Dedifferentiated amniotic fluid mesenchymal stem cell (primary cell): Measurements from ENCODE around the gene TMEM259.

Source experiments
- DNase-seq: peaks from one replicate; pipeline ENCODE4 v3.0.0-alpha.2; 2016; ENCODE audit errors: extremely low spot score

Gene TMEM259

DNA sequence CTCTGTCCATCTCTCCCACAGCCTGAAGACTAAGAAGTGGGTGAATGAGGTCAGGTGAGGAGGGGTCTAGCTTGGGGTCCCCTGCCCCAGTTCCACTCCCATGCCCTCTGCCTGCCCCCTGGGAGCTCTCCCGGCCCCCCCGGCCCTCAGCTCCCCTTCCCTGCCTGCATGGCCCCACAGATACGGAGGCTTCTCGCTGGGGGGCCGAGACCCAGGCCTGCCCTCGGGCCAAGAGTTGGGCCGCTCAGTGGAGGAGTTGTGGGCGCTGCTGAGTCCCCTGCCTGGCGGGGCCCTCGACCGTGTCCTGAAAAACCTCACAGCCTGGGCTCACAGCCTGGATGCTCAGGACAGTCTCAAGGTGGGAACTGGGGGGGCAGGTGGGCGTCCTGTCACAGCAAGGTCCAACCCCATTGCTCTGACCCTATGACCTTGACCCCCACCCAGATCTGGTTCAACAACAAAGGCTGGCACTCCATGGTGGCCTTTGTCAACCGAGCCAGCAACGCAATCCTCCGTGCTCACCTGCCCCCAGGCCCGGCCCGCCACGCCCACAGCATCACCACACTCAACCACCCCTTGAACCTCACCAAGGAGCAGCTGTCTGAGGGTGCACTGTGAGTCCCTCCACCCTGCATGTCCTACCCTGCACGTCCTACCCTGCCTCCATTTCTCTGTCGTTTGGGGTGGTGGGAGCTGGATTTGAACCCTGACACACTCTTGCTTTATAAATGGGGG, 35.1 kb upstream of the TMEM259 start:
- no peak for DNase-seq

DNA sequence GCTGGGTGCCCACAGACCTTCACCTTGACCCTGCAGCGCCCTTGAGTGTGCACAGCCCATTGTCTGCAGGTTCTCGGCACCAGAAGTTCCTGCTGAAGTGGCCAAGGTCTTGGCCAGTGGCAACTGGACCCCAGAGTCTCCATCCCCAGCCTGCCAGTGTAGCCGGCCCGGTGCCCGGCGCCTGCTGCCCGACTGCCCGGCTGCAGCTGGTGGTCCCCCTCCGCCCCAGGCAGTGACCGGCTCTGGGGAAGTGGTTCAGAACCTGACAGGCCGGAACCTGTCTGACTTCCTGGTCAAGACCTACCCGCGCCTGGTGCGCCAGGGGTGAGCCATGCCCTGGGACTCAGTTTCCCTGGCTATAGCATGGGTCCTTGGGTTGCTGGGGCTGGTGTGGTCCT, 34.1 kb upstream of the TMEM259 start:
- no peak for DNase-seq

DNA sequence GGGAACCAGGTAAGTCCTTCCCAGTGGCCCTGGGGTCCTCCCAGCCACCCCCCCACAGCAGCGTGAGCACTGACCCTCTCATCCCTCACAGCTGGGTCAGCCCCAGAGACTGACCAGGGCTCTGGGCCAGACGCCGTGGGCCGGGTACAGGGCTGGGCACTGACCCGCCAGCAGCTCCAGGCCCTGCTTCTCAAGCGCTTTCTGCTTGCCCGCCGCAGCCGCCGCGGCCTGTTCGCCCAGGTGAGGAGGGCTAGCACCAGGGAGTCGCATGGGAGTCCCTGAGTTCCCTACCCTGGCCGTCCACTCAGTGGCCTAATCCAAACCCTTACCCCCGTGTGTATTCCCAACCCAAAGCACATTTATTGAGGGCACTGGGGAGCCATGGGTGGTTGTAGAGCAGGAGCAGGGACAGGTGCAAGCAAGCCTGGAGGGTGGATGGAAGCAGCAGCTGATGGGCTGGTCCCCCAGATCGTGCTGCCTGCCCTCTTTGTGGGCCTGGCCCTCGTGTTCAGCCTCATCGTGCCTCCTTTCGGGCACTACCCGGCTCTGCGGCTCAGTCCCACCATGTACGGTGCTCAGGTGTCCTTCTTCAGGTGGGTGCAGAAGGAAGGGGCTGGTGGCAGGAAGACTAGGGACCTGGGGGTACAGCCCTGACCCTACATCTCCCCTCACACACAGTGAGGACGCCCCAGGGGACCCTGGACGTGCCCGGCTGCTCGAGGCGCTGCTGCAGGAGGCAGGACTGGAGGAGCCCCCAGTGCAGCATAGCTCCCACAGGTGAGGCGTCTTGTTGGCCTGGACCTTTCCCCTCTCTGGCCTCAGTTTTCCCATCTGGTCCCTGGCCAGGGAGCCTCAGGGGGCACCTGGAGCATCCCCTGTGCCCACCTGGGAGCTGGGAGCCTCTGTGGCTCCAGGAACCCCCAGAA, 33.4 kb upstream of the TMEM259 start:
- DNase-seq, result no peak

DNA sequence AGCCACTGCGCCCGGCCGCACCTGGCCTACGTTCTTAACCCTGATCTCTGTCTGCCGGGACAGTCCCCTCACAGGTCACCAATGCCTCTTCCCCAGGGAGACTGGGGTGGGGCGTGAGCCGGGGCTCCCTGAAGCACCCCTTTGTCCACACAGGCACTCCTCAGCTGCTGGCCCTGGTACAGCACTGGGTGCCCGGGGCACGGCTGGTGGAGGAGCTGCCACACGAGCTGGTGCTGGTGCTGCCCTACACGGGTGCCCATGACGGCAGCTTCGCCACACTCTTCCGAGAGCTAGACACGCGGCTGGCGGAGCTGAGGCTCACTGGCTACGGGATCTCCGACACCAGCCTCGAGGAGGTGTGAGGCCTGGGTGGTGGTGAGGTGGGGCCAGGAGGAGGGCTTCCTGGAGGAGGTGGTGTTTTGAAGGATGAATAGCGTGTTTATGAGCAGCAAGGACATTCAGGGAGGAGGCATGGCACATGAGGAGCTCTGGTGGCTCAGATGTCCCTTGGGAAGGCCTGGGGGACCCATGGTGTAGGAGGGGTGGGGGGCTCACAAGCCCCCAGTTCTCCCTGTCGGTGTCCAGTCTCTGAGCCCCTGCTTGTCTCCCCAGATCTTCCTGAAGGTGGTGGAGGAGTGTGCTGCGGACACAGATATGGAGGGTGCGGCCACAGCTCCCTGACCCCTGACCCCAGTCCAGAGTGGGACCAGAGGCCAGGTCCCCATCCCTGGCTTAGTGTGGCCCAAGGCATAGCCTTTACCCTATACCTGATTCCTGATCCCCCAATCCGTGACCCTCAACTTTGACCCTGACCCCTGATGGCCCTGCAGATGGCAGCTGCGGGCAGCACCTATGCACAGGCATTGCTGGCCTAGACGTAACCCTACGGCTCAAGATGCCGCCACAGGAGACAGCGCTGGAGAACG, 32.5 kb upstream of the TMEM259 start:
- no peak for DNase-seq

DNA sequence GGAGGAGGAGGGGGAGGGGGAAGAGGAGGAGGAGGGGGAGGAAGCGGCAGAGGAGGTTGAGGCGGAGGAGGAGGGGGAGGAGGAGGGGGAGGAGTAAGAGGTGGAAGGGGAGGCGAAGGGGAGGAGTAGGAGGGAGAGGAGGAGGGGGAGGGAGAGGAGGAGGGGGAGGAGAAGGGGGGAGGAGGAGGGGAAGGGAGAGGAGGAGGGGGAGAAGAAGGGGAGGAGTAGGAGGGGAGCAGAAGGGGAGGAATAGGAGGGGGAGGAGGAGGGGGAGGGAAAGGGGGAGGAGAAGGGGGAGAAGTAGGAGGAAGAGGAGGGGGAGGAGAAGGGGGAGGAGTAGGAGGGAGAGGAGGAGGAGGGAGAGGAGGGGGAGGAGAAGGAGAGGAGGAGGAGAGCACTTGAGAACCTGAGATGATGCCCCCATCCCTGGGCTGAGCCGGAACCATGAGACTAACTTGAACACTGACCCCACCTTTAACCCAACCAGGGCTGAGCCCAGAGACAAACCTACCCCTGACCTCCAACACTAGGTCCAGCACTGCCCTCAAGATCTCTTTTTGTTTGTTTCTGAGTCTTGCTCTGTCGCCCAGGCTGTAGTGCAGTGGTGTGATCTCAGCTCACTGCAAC, 31.5 kb upstream of the TMEM259 start:
- no peak for DNase-seq

- no peak for DNase-seq
Observed at GRCh38 chr19:1051791-1052190, 30.9 kb upstream of the TMEM259 start.

DNA sequence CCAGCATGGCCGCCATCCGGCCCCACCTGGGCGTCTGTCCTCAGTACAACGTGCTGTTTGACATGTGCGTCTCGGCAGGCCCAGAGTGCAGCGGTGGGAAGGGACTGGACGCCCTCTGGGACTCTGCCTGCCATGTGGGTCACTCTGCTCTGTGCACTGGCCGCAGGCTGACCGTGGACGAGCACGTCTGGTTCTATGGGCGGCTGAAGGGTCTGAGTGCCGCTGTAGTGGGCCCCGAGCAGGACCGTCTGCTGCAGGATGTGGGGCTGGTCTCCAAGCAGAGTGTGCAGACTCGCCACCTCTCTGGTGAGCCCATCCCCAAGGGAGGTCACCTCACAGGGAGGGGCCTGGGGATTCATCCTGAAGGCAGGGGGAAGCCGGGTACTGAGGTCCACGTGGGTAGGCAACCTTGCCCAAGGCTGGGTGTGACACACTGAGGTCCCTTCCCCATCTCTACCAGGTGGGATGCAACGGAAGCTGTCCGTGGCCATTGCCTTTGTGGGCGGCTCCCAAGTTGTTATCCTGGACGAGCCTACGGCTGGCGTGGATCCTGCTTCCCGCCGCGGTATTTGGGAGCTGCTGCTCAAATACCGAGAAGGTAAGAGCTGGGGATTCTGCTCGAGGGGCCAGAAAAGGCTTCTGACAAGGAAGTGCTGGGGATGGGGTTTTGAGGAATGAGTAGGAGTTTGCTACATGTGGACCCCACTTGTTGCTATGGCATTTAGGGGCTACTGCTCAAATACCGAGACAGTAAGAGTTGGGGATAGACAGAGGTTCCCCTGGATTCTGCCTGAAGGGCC, 30.3 kb upstream of the TMEM259 start:
- no peak for DNase-seq

DNA sequence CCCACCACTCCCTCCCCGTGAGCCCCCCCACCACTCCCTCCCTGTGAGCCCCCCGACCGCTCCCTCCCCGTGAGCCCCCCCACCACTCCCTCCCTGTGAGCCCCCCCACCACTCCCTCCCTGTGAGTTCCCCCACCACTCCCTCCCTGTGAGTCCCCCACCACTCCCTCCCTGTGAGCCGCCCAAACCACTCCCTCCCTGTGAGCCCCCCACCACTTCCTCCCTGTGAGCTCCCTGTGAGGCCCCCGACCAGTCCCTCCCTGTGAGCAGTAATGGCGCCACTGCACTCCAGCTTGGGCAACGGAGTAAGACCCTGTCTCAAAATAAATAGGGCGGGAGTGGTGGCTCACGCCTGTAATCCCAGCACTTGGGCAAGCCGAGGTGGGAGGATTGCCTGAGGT, 28.9 kb upstream of the TMEM259 start:
- no peak for DNase-seq

- no peak for DNase-seq
Observed at GRCh38 chr19:1049106-1049505, 28.2 kb upstream of the TMEM259 start.

DNA sequence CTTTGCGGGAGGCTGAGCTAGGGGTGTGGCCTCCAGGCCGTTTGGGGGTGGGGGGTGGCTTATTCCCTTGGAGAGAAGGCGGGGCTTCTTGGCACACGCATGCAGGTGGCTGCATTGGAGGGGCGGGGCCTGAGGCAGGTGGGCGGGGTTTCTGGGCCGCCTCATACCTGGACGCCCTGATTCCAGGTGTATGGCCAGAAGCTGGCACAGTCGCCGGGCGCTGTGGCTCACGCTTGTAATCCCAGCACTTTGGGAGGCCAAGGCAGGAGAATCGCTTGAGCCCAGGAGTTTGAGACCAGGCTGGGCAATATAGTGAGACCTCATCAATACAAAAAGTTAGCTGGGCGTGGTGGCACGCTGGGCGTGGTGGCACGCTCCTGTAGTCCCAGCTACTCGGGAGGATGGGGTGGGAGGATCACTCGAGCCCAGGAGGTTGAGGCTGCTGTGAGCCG, 26.8 kb upstream of the TMEM259 start:
- DNase-seq, result no peak

DNA sequence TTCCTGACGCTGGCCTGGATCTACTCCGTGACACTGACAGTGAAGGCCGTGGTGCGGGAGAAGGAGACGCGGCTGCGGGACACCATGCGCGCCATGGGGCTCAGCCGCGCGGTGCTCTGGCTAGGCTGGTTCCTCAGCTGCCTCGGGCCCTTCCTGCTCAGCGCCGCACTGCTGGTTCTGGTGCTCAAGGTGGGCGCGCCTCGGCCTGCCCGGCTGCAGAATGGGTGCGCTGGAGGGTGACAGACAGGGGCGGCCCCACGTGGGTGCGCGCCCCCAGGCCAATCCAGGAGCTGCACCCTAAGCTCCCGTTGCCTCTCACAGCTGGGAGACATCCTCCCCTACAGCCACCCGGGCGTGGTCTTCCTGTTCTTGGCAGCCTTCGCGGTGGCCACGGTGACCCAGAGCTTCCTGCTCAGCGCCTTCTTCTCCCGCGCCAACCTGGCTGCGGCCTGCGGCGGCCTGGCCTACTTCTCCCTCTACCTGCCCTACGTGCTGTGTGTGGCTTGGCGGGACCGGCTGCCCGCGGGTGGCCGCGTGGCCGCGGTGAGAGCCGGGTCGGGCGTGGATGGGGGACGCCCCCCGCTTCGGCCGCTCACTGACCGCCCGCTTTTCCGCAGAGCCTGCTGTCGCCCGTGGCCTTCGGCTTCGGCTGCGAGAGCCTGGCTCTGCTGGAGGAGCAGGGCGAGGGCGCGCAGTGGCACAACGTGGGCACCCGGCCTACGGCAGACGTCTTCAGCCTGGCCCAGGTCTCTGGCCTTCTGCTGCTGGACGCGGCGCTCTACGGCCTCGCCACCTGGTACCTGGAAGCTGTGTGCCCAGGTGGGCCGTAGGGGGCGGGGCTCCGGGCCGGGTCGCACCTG, 26.1 kb upstream of the TMEM259 start:
- DNase-seq, result no peak

- DNase-seq, result no peak
Observed at GRCh38 chr19:1046117-1046626, 25.2 kb upstream of the TMEM259 start.

DNA sequence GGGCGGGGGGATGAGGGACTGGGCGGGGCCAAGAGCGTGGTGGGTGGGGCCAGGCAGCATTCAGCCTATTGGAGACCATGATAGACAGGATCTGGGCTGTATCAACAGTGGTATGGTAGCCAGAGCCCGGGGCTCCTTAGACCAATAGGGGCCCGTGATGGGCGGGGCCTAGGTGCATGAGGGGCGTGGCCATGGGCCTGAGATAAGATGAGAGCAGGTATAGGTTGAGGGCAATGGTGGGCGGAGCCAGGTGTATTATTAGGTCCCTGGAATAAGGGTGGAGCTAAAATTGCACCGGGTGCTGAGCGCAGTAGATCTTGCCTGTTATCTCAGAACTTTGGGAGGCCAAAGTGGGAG, 24.3 kb upstream of the TMEM259 start:
- no peak for DNase-seq

DNA sequence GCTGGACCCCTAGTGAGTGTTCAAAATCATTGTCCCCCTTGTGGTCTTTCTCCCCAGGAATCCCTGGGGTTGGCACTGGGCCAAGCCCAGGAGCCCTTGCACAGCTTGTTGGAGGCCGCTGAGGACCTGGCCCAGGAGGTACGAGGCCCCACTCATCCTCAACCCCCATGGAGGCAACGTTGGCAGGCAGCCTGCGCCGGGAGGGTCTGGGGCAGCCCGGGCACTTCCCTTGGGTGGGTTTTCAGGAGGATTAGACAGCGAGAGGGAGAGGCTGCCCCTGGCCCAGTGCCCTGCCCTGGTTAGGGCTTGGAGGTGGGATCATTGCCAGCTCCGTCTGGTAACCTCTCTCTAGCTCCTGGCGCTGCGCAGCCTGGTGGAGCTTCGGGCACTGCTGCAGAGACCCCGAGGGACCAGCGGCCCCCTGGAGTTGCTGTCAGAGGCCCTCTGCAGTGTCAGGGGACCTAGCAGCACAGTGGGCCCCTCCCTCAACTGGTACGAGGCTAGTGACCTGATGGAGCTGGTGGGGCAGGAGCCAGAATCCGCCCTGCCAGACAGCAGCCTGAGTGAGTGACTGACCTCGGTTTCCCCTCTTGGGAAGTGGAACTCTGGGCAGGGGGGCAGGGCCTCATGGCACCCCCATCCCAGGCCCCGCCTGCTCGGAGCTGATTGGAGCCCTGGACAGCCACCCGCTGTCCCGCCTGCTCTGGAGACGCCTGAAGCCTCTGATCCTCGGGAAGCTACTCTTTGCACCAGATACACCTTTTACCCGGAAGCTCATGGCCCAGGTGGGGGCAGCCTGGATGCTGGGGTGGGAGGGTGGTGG, 22.0 kb upstream of the TMEM259 start:
- DNase-seq, result no peak

- no peak for DNase-seq
Observed at GRCh38 chr19:1041835-1042685, 21.1 kb upstream of the TMEM259 start.

- DNase-seq, result no peak
Observed at GRCh38 chr19:1041272-1041834, 20.4 kb upstream of the TMEM259 start.
